SK-N-MC (cell line): ENCODE data around the gene TECPR1.

Experiments used
- EZH2 ChIP-seq: fragments of 200-600 bp; sonication (generic); IDR thresholded peaks from one replicate; pipeline ENCODE4 v1.6.1; 2017; ENCODE audit warnings: antibody characterized with exemption
- FOXP2 ChIP-seq: optimal IDR thresholded peaks from 2 replicates; pipeline ENCODE3; 2011; ENCODE audit warnings: mild to moderate bottlenecking, moderate library complexity; ENCODE audit not compliant: insufficient read depth; ENCODE audit errors: extremely low read length, control extremely low read depth
- POLR2AphosphoS5 ChIP-seq: IDR thresholded peaks from 2 replicates; pipeline ENCODE4 v1.6.1; 2012; ENCODE audit warnings: mild to moderate bottlenecking, low read depth, low read length, borderline replicate concordance

- TF ChIP-seq EZH2 (no peak), POLR2AphosphoS5 (no peak), FOXP2 (no peak)
These were observed 39.4 kb downstream of the TECPR1 start for GRCh38 chr7:98212532-98213041.
